OCI-LY3 (cell line): ENCODE measurements around the gene SLC25A42.

Experiments used
- CTCF ChIP-seq: fragments of 200-600, 300-600 bp; sonication (generic); IDR thresholded peaks from 2 replicates; pipeline ENCODE4 v1.5.1; 2014; ENCODE audit warnings: antibody characterized with exemption, low read length, low read depth
- EZH2phosphoT487 ChIP-seq: fragments of 200-600 bp; shearing (Covaris generic); IDR thresholded peaks from 2 replicates; pipeline ENCODE4 v1.6.1; 2018; ENCODE audit warnings: antibody characterized with exemption, mixed run types, low read depth

- no peak for TF ChIP-seq CTCF
- TF ChIP-seq EZH2phosphoT487, result no peak
These were observed 62.3 kb downstream of the SLC25A42 start for GRCh38 chr19:19126102-19126501.
